HL-60 (cell line): ENCODE measurements around the gene ZNF618.

Experiments used
- DNase-seq, 2 experiments: peaks; one replicate each; pipeline ENCODE4 v3.0.0-alpha.2; 2010 to 2020; ENCODE audit warnings: low read depth in 1 of 2, low spot score in 1 of 2
- H3K27ac ChIP-seq: fragments of 250-450 bp; sonication (Bioruptor Pico); replicated peaks from 2 replicates; pipeline ENCODE4 v1.5.1; 2020; ENCODE audit warnings: mild to moderate bottlenecking, moderate library complexity
- H3K27me3 ChIP-seq: fragments of 250-450 bp; sonication (Bioruptor Pico); 2 replicates; pipeline ENCODE4 v1.5.1; 2021; ENCODE audit warnings: mild to moderate bottlenecking, moderate library complexity; ENCODE audit not compliant: insufficient read depth, poor library complexity, severe bottlenecking
- H3K4me3 ChIP-seq: replicated peaks from 2 replicates; pipeline ENCODE4 v1.5.1; 2011; ENCODE audit warnings: mild to moderate bottlenecking, control low read depth, low read length; ENCODE audit not compliant: insufficient read depth
- GABPA ChIP-seq: IDR thresholded peaks from 2 replicates; pipeline ENCODE4 v1.6.1; 2012; ENCODE audit warnings: low read depth
- POLR2AphosphoS5 ChIP-seq: IDR thresholded peaks from 2 replicates; pipeline ENCODE4 v1.6.1; 2012; ENCODE audit warnings: low read depth
- SPI1 ChIP-seq: IDR thresholded peaks from 2 replicates; pipeline ENCODE4 v1.6.1; 2012; ENCODE audit warnings: low read depth, mild to moderate bottlenecking, borderline replicate concordance
- TF ChIP-seq, protein P1 (sequence below): IDR thresholded peaks from 2 replicates; pipeline ENCODE4 v1.6.1; 2012; ENCODE audit warnings: low read depth; ENCODE audit not compliant: insufficient replicate concordance
- TF ChIP-seq, protein P2 (sequence below): IDR thresholded peaks from one replicate; pipeline ENCODE4 v1.5.1; 2011; ENCODE audit warnings: low read length, control low read depth, inconsistent platforms; ENCODE audit not compliant: insufficient read depth

The ZNF618 gene

DNA sequence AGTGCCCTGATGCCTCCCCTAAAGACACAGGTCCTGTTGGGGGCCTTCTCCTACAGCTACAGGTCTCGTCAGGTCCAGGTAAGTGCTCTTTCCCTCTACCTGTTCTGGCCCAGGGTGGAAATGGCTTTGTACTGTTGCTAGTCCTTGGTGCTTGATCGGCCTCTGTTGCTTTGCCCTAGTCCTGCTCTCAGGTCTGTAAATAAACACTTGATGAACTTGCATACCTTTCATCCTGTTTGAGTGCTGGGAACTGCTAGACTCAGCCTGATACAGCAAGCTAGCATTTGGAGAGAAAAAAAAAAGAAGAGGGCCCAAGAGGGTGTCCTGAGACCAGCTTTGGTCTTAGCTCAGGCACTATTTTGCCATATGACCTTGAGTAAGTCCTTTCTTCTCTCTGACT is 21.8 kb upstream of the ZNF618 start:
- Histone ChIP-seq H3K27me3 (no peaks in the 10 kb centered on the region), H3K4me3 (no peak overlapping the region), H3K27ac (no peak overlapping the region)
- TF ChIP-seq, protein P1, sequence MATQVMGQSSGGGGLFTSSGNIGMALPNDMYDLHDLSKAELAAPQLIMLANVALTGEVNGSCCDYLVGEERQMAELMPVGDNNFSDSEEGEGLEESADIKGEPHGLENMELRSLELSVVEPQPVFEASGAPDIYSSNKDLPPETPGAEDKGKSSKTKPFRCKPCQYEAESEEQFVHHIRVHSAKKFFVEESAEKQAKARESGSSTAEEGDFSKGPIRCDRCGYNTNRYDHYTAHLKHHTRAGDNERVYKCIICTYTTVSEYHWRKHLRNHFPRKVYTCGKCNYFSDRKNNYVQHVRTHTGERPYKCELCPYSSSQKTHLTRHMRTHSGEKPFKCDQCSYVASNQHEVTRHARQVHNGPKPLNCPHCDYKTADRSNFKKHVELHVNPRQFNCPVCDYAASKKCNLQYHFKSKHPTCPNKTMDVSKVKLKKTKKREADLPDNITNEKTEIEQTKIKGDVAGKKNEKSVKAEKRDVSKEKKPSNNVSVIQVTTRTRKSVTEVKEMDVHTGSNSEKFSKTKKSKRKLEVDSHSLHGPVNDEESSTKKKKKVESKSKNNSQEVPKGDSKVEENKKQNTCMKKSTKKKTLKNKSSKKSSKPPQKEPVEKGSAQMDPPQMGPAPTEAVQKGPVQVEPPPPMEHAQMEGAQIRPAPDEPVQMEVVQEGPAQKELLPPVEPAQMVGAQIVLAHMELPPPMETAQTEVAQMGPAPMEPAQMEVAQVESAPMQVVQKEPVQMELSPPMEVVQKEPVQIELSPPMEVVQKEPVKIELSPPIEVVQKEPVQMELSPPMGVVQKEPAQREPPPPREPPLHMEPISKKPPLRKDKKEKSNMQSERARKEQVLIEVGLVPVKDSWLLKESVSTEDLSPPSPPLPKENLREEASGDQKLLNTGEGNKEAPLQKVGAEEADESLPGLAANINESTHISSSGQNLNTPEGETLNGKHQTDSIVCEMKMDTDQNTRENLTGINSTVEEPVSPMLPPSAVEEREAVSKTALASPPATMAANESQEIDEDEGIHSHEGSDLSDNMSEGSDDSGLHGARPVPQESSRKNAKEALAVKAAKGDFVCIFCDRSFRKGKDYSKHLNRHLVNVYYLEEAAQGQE = no peak
- TF ChIP-seq, protein P2, sequence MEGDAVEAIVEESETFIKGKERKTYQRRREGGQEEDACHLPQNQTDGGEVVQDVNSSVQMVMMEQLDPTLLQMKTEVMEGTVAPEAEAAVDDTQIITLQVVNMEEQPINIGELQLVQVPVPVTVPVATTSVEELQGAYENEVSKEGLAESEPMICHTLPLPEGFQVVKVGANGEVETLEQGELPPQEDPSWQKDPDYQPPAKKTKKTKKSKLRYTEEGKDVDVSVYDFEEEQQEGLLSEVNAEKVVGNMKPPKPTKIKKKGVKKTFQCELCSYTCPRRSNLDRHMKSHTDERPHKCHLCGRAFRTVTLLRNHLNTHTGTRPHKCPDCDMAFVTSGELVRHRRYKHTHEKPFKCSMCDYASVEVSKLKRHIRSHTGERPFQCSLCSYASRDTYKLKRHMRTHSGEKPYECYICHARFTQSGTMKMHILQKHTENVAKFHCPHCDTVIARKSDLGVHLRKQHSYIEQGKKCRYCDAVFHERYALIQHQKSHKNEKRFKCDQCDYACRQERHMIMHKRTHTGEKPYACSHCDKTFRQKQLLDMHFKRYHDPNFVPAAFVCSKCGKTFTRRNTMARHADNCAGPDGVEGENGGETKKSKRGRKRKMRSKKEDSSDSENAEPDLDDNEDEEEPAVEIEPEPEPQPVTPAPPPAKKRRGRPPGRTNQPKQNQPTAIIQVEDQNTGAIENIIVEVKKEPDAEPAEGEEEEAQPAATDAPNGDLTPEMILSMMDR = no peak
- TF ChIP-seq SPI1 = no peak
- TF ChIP-seq POLR2AphosphoS5 = no peak
- no peak for TF ChIP-seq GABPA
- DNase-seq = no peak

DNA sequence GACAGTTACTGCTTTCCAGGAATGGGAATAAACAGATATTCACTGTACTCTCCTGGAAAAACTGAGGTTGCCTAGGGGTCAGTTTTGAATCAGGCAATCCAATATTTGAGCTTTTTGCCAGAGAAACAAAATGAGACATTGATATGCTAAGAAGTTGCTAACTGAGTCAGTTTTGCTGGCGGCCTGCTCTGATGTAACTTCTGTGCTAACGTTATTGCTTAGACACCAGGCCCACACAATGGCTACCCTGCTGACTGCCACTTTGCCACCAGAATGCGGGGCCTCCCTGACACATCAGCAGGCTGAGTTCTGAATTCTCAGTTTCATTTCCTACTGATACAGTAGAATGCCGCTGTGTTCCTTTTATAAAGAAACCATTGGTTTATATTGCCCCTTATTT is 18.2 kb upstream of the ZNF618 start:
- no peak overlapping the region for H3K4me3 ChIP-seq
- H3K27me3 ChIP-seq = peaks cover 7% of the 10 kb centered on the region
- H3K27ac ChIP-seq = no peak overlapping the region
- DNase-seq = no peak
- TF ChIP-seq GABPA = no peak
- TF ChIP-seq, protein P1 = no peak
- TF ChIP-seq SPI1 = no peak

DNA sequence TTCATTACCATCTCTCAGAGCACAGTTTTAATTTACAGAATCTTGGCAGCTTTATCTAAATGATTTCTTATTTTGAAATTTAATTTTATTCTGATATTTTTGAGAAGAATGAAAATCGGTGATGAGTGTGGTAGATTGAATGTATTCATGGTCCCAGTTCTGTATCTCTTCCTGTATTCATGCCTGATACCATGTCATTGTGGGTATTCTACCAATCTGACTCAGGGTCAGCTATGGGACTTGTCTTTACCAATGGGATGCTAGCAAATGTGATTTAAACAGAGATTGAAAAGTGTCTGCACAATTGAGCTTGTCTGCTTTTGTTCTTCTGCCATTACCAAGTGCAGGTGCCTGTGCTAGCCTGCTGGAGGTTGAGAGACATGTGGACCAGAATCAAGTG is 17.8 kb upstream of the ZNF618 start:
- Histone ChIP-seq H3K27me3 (peaks cover 7% of the 10 kb centered on the region), H3K4me3 (no peak overlapping the region), H3K27ac (no peak overlapping the region)
- TF ChIP-seq, protein P2 = no peak
- TF ChIP-seq POLR2AphosphoS5 (no peak), GABPA (no peak), SPI1 (no peak)
- TF ChIP-seq, protein P1 = no peak
- DNase-seq = no peak
